ENCODE results near the gene CCDC54.

Gene CCDC54

DNA sequence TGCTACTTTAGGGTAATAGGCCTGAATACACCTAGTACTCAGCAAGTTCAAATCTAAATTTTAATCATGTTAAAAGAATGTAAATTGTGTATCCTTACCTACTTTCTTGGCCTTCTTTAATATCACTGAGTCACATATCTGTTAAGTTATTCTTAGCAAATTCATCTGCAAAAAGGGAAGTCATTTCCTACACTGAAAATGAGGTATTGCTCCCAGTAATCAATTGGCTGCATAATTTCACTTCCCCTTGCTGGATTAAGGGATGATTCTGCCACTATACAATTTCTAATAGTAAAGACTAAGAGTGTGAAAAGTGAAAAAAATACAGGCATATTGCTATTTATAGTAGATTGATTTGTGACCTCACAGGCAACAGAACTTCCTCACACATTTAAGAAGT is 47.8 kb downstream of the CCDC54 start:
- TF ChIP-seq TAF1 (IDR thresholded peaks at IDR 0.05; ENCODE audit: borderline replicate concordance, insufficient read depth, low read length) (no peak), POLR2AphosphoS5 (IDR thresholded peaks at IDR 0.05; ENCODE audit: low read depth, low read length) (no peak), FOXP2 (optimal IDR thresholded peaks at IDR 0.05; ENCODE audit: borderline replicate concordance, extremely low read depth, extremely low read length, insufficient read depth) (no peak), SIN3A (IDR thresholded peaks at IDR 0.05; ENCODE audit: borderline replicate concordance, insufficient read depth, low read length) (no peak)
- TF ChIP-seq, protein P1, sequence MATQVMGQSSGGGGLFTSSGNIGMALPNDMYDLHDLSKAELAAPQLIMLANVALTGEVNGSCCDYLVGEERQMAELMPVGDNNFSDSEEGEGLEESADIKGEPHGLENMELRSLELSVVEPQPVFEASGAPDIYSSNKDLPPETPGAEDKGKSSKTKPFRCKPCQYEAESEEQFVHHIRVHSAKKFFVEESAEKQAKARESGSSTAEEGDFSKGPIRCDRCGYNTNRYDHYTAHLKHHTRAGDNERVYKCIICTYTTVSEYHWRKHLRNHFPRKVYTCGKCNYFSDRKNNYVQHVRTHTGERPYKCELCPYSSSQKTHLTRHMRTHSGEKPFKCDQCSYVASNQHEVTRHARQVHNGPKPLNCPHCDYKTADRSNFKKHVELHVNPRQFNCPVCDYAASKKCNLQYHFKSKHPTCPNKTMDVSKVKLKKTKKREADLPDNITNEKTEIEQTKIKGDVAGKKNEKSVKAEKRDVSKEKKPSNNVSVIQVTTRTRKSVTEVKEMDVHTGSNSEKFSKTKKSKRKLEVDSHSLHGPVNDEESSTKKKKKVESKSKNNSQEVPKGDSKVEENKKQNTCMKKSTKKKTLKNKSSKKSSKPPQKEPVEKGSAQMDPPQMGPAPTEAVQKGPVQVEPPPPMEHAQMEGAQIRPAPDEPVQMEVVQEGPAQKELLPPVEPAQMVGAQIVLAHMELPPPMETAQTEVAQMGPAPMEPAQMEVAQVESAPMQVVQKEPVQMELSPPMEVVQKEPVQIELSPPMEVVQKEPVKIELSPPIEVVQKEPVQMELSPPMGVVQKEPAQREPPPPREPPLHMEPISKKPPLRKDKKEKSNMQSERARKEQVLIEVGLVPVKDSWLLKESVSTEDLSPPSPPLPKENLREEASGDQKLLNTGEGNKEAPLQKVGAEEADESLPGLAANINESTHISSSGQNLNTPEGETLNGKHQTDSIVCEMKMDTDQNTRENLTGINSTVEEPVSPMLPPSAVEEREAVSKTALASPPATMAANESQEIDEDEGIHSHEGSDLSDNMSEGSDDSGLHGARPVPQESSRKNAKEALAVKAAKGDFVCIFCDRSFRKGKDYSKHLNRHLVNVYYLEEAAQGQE (IDR thresholded peaks at IDR 0.05; ENCODE audit: insufficient read depth in 1 of 2, low read depth in 2 of 2, low read length in 2 of 2), result no peak

DNA sequence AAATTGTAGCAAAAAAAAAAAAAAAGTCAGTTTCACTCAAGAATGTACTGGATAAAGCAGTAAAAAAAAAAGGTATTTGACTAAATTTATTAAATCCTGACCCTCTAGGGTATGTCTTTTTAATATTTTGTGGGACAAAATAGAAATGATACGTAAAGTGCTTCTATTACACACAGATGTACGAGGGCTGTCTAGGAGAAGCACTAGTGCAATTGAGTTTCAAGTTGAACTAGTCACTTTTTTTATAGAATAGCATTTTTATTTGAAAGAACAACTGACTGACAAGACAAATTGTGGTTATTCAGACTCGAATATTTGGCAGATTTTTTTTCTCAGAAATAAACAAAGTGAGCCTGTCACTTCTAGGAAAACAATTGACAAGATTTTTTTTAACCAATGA is 49.0 kb downstream of the CCDC54 start:
- no peak for TF ChIP-seq SIN3A (IDR thresholded peaks at IDR 0.05; ENCODE audit: borderline replicate concordance, insufficient read depth, low read length)
- TF ChIP-seq, protein P1 (IDR thresholded peaks at IDR 0.05; ENCODE audit: insufficient read depth in 1 of 2, low read depth in 2 of 2, low read length in 2 of 2), result no peak
